ENCODE data around the gene TRAF2. TPM values are rescaled to one million over a fixed set of nuclear protein-coding genes. Genes with fewer than 3 reads are reported as not detected.
"Not testable (repeated sequence)": the region's sequence is repeated elsewhere in the genome, so short reads cannot be mapped to it uniquely, and the experiment has no call there.

The TRAF2 gene, protein sequence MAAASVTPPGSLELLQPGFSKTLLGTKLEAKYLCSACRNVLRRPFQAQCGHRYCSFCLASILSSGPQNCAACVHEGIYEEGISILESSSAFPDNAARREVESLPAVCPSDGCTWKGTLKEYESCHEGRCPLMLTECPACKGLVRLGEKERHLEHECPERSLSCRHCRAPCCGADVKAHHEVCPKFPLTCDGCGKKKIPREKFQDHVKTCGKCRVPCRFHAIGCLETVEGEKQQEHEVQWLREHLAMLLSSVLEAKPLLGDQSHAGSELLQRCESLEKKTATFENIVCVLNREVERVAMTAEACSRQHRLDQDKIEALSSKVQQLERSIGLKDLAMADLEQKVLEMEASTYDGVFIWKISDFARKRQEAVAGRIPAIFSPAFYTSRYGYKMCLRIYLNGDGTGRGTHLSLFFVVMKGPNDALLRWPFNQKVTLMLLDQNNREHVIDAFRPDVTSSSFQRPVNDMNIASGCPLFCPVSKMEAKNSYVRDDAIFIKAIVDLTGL
- 10 to 100 TPM; 10.2 to 15.9 (median 14.7) TPM for polyA plus RNA-seq (ENCODE audit: insufficient read length in 3 of 3)
- long read RNA-seq, donor 1, partial matches to known transcripts = 0 of 2 reads
- long read RNA-seq, donor 1, other reads (novel, unspliced or antisense) = 0 of 2 reads
- long read RNA-seq, donor 2, partial matches to known transcripts = 0 of 1 reads
- long read RNA-seq, donor 2, other reads (novel, unspliced or antisense) = 0 of 1 reads
- long read RNA-seq, donor 3, partial matches to known transcripts = 0 of 2 reads
- long read RNA-seq, donor 3, other reads (novel, unspliced or antisense) = 0 of 2 reads
- long read RNA-seq, donor 4, partial matches to known transcripts = 0 of 2 reads
- long read RNA-seq, donor 4, other reads (novel, unspliced or antisense) = 0 of 2 reads
- long read RNA-seq, donor 5 = 0 reads
- long read RNA-seq, donor 6, partial matches to known transcripts = 0 of 2 reads
- long read RNA-seq, donor 6, other reads (novel, unspliced or antisense) = 0 of 2 reads
- long read RNA-seq, donor 7, partial matches to known transcripts = 0 of 1 reads
- long read RNA-seq, donor 7, other reads (novel, unspliced or antisense) = 0 of 1 reads
- long read RNA-seq, donor 8, transcript TRAF2-201 (11 exons, 2,264 nt) = major isoform, 8 of 16 reads
- long read RNA-seq, donor 8, partial matches to known transcripts = 8 of 16 reads
- long read RNA-seq, donor 8, other reads (novel, unspliced or antisense) = 0 of 16 reads
- long read RNA-seq, donor 9, partial matches to known transcripts = 0 of 3 reads
- long read RNA-seq, donor 9, other reads (novel, unspliced or antisense) = 0 of 3 reads
- long read RNA-seq, donor 10, transcript TRAF2-201 (11 exons, 2,264 nt) = major isoform, 5 of 5 reads
- long read RNA-seq, donor 10, partial matches to known transcripts = 0 of 5 reads
- long read RNA-seq, donor 10, other reads (novel, unspliced or antisense) = 0 of 5 reads
- long read RNA-seq, donor 11, partial matches to known transcripts = 18 of 30 reads
- long read RNA-seq, donor 11, other reads (novel, unspliced or antisense) = 8 of 30 reads
- long read RNA-seq, donor 12, partial matches to known transcripts = 0 of 2 reads
- long read RNA-seq, donor 12, other reads (novel, unspliced or antisense) = 0 of 2 reads
- long read RNA-seq, donor 13 = 0 reads
- long read RNA-seq, donor 14, partial matches to known transcripts = 0 of 4 reads
- long read RNA-seq, donor 14, other reads (novel, unspliced or antisense) = 0 of 4 reads
- long read RNA-seq, donor 15, partial matches to known transcripts = 0 of 1 reads
- long read RNA-seq, donor 15, other reads (novel, unspliced or antisense) = 0 of 1 reads
- long read RNA-seq, donor 16, transcript TRAF2-201 (11 exons, 2,264 nt) = major isoform, 7 of 7 reads
- long read RNA-seq, donor 16, partial matches to known transcripts = 0 of 7 reads
- long read RNA-seq, donor 16, other reads (novel, unspliced or antisense) = 0 of 7 reads

DNA sequence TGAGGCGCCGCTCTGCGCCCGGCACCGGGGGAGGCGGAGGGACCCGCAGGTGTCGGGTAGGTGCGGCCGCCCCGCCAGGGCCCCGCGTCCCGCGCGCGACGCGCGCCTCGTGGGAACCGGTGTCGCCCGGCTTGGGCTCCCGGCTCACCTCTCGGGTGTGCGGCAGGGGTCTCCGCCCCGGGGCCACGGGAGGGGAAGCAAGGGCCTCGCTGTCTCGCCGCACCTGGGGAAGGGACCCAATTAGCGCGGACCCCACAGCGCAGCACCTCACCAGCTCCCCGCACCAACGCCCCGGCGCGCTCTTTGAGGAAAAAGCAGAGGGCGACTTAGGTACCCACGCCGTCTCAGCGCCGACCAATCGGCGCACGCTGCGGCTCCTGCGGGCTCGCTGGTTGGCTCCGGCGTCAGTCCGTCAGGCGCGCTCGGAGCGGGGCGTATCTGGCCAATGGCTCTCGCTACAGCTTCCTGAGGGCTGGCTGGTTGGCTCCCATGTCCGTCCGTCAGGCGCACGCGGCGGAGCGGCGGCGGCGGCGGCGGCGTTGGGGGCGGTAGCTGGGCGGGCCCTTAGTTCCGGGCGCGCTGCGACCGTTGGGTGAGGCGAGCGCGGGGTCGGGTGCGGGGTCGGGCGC, at the start of gene TRAF2:
Gene TRAF2, plus strand, starts transcription at position 567 of the 629 bp plus-strand sequence. CDS start 12,225 bp downstream, outside the sequence.
- peak; percentile 92 to 98 (median 96) for DNase-seq (ENCODE audit: extremely low read depth in 1 of 11, low read depth in 9 of 11, low spot score in 4 of 11)

DNA sequence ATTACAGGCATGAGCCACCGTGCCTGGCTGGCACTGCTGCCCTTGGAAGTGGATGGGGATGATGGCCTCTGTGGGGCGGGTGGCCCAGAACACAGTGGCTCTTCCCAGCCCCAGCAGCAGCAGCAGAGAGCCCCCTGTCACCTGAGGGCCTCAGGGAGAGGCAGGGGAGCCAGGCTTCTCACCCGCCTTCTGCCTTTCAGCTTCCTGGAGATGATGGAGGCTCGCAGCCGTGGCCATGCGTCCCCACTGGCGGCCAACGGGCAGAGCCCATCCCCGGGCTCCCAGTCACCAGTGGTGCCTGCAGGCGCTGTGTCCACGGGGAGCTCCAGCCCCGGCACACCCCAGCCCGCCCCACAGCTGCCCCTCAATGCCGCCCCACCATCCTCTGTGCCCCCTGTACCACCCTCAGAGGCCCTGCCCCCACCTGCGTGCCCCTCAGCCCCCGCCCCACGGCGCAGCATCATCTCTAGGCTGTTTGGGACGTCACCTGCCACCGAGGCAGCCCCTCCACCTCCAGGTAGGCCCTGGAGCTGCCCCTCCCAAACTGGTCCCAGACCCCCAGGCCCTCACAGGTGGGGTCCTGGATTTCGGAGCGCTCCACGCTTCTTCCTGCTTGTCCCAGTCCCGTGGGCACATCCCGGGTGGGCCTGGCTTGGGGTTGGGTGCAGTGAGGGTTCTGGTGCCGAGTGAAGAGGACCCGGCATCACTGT, 49.0 kb upstream of the TRAF2 start:
- no peak for DNase-seq (ENCODE audit: extremely low read depth in 1 of 11, low read depth in 9 of 11, low spot score in 4 of 11)

DNA sequence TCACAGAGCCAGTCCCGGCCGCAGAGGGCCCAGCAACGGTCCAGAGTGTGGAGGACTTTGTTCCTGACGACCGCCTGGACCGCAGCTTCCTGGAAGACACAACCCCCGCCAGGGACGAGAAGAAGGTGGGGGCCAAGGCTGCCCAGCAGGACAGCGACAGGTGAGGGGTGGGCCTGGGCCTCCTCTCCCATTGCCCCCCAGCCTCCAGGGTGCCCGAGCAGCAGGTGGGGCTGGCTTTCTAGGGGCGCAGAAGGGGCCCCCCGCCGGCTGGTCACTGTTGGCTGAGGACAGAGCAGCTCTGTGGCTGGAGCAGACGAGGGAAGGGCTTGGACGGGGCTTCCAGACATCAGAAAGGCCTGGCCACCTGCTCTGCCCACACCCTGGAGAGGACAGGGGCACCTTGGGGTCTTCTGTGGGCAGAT, 48.4 kb upstream of the TRAF2 start:
- not testable (repeated sequence) for DNase-seq (ENCODE audit: extremely low read depth in 1 of 11, low read depth in 9 of 11, low spot score in 4 of 11)

DNA sequence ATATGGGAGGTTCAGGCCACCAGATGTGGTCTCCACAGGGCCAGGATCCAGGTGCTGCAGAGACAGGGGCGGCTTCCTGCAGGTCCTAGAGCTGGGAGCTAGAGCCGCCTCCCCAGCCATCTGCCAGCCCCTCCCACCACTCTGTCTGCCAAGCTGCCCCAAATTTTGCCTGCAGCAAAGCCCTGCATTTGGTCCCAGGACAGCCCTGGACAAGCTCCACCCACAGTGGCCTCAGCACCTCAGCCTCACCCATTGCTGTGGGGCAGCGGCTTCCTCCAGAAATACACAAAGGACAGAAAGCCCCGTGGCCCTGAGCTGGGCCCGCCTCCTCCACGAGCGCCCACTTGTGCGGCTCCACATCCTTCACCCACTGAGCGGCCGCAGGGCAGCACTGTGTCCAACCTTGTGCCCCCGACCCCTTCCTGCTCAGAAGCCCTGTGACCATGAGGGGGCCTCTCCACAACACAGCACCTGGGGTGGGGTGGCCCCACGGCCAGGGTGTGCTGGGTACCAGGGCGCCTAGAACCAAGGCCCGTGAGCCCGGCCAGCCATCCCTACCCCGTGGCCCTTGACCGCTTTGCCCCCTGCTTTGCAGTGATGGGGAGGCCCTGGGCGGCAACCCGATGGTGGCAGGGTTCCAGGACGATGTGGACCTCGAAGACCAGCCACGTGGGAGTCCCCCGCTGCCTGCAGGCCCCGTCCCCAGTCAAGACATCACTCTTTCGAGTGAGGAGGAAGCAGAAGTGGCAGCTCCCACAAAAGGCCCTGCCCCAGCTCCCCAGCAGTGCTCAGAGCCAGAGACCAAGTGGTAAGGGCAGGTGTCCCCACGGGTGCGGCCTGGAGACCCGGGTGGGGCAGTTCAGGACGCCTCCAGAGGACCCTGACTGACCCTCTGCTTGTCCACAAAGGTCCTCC, 47.7 kb upstream of the TRAF2 start:
- no peak for DNase-seq (ENCODE audit: extremely low read depth in 1 of 11, low read depth in 9 of 11, low spot score in 4 of 11)

DNA sequence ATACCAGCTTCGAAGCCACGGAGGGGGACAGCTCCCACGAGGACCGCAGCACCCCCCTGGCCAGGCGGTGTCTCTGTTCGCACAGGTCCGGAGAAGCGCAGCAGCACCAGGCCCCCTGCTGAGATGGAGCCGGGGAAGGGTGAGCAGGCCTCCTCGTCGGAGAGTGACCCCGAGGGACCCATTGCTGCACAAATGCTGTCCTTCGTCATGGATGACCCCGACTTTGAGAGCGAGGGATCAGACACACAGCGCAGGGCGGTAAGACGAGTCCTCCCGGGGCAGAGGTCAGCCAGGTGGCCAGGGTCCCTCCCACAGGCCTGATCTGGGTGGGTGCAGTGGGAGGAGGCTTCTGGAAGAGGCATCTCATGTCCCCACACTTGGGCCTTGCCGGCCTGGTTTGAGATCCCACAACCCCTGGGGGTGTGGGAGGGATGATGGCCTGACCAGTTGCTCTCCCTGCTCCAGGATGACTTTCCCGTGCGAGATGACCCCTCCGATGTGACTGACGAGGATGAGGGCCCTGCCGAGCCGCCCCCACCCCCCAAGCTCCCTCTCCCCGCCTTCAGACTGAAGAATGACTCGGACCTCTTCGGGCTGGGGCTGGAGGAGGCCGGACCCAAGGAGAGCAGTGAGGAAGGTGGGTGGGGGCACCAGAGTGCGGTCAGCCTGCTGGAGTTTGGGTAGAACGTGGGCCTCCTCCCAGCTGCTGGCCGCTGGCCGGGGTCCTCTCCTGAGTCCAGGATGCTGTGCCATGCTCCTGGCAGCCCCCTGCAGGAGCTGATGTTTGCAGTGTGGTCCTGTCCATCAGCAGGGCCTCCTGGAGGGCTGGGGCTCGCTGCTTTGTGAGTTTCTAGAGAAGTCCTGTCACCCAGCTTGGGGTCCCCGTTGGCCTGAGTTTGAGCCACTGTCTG, 46.8 kb upstream of the TRAF2 start:
- no peak for DNase-seq (ENCODE audit: extremely low read depth in 1 of 11, low read depth in 9 of 11, low spot score in 4 of 11)

DNA sequence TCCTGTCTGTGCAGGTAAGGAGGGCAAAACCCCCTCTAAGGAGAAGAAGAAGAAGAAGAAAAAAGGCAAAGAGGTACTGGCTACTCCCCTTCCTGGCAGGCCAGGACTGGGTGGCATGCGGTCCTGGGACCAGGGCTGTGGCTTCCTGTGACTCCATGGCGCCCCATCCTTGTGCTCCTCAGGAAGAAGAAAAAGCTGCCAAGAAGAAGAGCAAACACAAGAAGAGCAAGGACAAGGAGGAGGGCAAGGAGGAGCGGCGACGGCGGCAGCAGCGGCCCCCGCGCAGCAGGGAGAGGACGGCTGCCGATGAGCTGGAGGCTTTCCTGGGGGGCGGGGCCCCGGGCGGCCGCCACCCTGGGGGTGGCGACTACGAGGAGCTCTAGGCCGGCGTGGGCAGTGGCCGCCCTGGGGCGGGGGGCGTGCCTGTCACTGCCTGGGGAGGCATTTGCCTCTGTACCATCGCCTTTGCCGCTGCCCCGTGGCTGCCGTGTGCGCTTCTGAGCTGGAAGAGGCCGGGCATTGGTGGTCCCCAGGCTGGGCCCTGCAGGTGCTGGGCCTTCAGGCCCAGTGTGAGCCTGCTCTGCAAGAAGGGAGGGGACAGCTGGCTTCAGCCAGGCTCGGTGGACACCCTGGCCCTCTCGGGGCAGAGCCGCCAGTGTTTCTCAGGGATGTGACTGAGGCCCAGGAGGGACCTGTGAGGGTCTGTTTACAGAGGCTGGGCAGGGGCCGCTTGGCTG, 46.0 kb upstream of the TRAF2 start:
- no peak for DNase-seq (ENCODE audit: extremely low read depth in 1 of 11, low read depth in 9 of 11, low spot score in 4 of 11)

DNA sequence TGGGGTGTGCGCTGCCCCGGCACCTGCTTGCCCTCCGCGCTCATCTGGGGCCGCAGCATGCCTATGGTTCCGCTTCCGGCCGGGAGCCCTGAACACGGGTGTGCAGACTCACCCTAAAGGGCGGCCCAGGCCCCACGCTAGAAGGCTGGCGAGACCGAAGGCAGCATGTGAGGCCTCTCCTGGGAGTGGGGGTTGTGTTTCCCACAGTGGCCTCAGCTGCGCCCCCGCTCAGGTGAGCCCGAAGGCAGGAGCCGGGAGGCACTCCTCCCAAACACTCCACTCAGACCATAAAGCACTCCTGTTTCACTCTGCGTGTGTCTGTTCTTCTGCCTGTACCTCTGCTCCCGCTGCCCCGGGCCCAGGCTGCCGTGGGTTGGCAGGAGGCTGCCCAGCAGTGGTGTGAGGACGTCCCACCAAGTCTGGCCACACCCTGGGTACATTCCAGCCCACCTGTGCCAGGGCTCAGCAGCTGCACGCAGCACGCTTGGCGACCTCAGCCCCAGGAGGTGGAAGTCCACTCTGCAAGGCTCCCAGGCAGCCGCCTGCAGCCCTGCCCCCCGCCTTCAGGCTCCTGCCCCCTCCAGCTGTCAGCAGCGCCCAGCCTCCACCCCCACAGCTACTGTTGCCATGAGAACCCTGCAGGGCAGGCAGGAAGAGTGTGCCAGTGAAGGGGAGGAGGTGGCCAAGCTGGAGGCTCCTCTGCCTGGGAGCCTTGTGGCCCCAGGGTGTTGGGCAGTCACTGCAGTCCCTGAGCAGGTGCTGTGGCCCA, 45.3 kb upstream of the TRAF2 start:
- peak in 3 of 11 donors; percentile 50 to 59 (median 51) for DNase-seq (ENCODE audit: extremely low read depth in 1 of 11, low read depth in 9 of 11, low spot score in 4 of 11)

DNA sequence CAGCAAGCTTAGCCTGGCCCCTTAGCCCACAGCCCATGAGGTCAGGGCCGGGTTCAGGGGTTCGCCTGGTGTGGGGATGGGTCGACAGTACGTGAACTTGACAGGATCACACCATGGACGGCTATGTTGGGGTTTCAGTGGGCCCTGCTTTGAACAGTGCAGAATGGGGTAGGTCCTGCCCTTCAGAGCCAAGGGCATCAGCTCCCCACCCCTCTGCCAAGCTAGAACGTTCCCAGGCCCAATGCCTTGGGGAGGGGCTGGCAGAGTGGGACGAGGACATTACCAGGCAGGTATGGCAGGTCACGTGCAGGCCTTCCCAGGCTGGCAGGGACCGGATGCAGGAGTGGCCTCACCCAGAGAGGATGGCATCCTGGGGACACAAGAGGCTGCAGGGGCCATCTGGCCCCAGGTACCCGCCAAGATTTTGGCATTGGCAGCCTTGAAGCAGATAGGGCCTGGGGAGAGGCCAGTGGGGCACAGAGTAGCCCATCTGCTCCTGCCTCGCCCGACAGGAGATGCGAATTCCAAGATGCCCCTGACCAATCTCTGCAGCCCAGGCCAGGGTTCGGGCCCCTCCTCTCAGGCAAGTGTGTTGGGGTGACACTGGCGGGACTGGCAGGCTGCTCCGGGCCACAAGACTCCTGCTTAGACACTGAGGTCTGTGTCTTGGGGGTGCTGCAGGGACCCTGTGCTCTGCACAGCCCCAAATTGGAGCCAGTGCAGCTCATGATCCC, 44.5 kb upstream of the TRAF2 start:
- DNase-seq (ENCODE audit: extremely low read depth in 1 of 11, low read depth in 9 of 11, low spot score in 4 of 11) = not testable (repeated sequence)

DNA sequence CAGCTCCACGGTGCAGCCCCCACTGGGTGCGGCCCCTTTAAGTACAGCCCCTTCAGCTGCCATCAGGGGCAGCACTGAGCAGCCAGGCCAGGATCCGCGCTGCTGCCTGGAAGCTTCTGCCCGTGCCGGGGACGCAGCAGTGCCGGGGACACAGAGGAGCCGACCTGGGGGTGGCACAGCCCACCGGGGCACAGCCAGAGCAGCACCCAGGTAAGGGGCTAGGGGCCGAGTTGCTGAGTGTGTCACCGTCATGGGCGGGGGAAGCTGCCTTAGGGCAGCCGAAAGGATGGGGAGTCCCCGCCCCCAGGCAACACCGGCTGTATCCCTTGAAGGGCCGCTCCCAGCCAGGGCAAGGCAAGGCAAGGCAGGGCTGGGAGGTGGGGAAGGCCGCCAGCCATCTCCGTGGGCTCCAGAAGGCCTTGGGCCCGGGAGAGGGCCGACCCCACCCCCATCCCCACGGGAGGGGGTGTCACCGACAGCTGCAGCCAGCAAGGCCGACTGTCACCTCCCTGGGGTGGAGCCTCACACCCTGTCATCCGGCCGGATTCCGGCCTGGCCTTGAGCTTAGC, 43.9 kb upstream of the TRAF2 start, which contains the start of gene AJM1:
Gene AJM1, plus strand, starts transcription at position 99 of the 569 bp plus-strand sequence. CDS start 1,937 bp downstream, outside the sequence.
- DNase-seq (ENCODE audit: extremely low read depth in 1 of 11, low read depth in 9 of 11, low spot score in 4 of 11) = peak in 5 of 11 donors; percentile 61 to 69 (median 66)

DNA sequence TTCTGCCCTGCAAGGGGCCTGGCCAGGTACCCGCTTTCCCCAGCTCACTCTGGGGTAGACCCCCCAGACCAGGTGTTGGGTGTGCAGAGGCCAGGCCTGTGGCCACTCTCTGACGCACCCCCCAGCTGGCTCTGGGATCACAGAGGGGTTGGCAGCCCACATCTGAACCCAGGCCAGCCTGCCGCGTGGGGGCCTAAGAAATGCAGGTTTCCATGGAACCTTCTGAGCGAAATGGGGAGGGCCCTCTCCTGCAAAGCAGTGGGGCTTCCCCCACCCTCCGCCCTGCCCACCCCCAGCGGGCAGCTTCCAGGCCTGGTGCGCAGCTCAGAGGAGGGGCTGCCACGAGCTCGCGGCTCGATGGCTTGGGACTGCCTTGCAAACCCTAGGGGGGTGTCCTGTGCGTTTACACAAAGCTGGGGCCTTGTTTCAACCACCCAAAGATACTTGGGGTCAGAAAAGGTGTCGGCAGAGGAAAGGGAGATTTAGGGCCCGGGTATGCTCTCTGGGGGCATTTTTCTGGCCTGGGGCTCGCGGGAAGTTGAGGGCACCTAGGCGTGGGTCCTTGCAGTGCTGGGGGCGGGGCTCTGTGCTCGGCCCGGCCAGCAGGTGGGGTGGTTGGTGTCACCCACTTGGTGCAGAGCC, 43.0 kb upstream of the TRAF2 start:
- DNase-seq (ENCODE audit: extremely low read depth in 1 of 11, low read depth in 9 of 11, low spot score in 4 of 11) = not testable (repeated sequence)

DNA sequence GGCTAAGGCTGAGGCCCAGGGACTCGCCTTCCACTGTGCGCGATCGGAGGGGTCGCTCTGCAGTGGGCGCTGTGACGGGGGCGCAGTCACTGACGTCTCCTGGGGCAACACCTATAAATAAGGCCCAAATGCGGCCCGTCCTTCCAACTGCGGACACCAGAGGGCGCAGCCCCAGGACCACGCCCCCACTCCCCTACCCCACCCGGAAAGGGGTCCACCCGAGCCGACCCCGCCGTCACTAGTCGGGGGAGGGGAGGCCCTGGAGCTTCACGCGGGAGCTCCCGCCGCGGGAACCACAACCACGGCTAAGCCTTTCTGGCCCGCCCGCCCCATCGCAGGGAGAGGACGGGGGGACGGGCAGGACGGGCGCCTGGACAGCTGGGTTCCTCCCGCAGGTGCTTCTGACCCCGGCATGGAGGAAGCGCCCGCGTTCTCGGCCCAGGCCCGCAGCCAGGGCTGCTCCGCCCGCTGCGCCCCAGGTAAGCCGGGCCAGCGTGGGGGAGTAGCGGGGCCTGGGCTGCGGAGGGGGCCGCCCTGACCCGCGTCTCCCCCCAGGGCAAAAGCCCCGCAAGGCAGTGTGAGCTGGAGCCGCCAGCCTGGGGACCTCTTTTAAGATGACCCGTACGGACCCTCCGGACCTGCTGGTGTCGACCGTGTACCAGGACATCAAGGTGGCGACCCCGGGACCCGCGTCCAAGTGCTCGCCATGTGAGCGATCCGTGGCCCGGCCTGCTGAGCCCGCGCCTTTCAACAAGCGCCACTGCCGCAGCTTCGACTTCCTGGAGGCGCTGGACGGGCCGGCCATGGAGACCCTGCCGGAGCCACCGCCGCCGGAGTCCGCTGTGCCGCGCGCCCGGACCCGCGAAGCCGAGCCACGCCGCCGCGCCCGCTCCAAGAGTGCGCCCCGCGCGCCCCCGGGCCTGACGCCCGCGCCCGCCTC, 42.2 kb upstream of the TRAF2 start:
- DNase-seq (ENCODE audit: extremely low read depth in 1 of 11, low read depth in 9 of 11, low spot score in 4 of 11) = not testable (repeated sequence)
